Measurements from ENCODE around the gene APMAP.

DNA sequence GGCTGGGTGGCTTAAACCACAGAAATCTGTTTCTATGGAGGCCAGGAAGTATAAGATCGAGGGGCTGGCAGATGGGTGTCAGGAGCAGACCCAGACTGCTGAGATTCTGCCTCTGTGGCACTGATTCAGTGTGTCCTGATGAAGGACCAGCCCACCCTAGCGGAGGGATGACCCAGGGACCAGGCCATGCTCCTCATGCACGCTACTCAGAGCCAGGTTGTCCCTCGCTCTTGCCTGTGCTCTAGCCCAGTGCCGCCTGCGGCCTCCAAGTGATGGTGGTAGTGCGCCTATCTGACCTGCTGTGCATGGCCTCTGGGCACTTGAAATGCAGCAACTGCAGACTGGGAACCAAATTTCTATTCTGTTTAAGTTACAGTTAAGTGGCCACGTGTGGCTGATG is 13.1 kb upstream of the APMAP start:
- TF ChIP-seq, protein P1, sequence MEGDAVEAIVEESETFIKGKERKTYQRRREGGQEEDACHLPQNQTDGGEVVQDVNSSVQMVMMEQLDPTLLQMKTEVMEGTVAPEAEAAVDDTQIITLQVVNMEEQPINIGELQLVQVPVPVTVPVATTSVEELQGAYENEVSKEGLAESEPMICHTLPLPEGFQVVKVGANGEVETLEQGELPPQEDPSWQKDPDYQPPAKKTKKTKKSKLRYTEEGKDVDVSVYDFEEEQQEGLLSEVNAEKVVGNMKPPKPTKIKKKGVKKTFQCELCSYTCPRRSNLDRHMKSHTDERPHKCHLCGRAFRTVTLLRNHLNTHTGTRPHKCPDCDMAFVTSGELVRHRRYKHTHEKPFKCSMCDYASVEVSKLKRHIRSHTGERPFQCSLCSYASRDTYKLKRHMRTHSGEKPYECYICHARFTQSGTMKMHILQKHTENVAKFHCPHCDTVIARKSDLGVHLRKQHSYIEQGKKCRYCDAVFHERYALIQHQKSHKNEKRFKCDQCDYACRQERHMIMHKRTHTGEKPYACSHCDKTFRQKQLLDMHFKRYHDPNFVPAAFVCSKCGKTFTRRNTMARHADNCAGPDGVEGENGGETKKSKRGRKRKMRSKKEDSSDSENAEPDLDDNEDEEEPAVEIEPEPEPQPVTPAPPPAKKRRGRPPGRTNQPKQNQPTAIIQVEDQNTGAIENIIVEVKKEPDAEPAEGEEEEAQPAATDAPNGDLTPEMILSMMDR (tag by site-specific recombination; IDR thresholded peaks at IDR 0.05) = no peak
- TF ChIP-seq GLI4 (tag by site-specific recombination; IDR thresholded peaks at IDR 0.05) (no peak), ZNF777 (tag by site-specific recombination; IDR thresholded peaks at IDR 0.05; ENCODE audit: borderline replicate concordance) (no peak), ZNF112 (tag by site-specific recombination; IDR thresholded peaks at IDR 0.05) (no peak), ZNF10 (tag by site-specific recombination; IDR thresholded peaks at IDR 0.05) (no peak), RBAK (tag by site-specific recombination; IDR thresholded peaks at IDR 0.05) (no peak), HOXA7 (CRISPR knock-in tag; IDR thresholded peaks at IDR 0.05; ENCODE audit: borderline replicate concordance) (no peak), ZBTB7A (tag by site-specific recombination; IDR thresholded peaks at IDR 0.05; ENCODE audit: low read depth) (no peak)
- TF ChIP-seq, protein P2, sequence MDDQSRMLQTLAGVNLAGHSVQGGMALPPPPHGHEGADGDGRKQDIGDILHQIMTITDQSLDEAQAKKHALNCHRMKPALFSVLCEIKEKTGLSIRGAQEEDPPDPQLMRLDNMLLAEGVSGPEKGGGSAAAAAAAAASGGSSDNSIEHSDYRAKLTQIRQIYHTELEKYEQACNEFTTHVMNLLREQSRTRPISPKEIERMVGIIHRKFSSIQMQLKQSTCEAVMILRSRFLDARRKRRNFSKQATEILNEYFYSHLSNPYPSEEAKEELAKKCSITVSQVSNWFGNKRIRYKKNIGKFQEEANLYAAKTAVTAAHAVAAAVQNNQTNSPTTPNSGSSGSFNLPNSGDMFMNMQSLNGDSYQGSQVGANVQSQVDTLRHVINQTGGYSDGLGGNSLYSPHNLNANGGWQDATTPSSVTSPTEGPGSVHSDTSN (CRISPR knock-in tag; IDR thresholded peaks at IDR 0.05) = no peak
- TF ChIP-seq, protein P3, sequence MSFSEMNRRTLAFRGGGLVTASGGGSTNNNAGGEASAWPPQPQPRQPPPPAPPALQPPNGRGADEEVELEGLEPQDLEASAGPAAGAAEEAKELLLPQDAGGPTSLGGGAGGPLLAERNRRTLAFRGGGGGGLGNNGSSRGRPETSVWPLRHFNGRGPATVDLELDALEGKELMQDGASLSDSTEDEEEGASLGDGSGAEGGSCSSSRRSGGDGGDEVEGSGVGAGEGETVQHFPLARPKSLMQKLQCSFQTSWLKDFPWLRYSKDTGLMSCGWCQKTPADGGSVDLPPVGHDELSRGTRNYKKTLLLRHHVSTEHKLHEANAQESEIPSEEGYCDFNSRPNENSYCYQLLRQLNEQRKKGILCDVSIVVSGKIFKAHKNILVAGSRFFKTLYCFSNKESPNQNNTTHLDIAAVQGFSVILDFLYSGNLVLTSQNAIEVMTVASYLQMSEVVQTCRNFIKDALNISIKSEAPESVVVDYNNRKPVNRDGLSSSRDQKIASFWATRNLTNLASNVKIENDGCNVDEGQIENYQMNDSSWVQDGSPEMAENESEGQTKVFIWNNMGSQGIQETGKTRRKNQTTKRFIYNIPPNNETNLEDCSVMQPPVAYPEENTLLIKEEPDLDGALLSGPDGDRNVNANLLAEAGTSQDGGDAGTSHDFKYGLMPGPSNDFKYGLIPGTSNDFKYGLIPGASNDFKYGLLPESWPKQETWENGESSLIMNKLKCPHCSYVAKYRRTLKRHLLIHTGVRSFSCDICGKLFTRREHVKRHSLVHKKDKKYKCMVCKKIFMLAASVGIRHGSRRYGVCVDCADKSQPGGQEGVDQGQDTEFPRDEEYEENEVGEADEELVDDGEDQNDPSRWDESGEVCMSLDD (tag by site-specific recombination; IDR thresholded peaks at IDR 0.05) = no peak

All from HEK293 (cell line).